SU-DHL-6 (cell line): ENCODE results near the gene TBC1D1.

ENCODE experiments used
- EZH2phosphoT487 ChIP-seq: fragments of 200-600 bp; sonication (generic), shearing (Covaris generic); conservative IDR thresholded peaks from 2 replicates; pipeline ENCODE4 v1.6.1; 2018; ENCODE audit warnings: mild to moderate bottlenecking, antibody characterized with exemption, low read length, moderate library complexity, mixed read lengths
- TF ChIP-seq, protein P1 (sequence below): fragments of 200-600 bp; sonication (generic); IDR thresholded peaks from one replicate; pipeline ENCODE4 v1.5.1; 2017; ENCODE audit warnings: antibody characterized with exemption, mild to moderate bottlenecking, low read length, moderate library complexity; ENCODE audit not compliant: insufficient read depth, poor library complexity, severe bottlenecking

DNA sequence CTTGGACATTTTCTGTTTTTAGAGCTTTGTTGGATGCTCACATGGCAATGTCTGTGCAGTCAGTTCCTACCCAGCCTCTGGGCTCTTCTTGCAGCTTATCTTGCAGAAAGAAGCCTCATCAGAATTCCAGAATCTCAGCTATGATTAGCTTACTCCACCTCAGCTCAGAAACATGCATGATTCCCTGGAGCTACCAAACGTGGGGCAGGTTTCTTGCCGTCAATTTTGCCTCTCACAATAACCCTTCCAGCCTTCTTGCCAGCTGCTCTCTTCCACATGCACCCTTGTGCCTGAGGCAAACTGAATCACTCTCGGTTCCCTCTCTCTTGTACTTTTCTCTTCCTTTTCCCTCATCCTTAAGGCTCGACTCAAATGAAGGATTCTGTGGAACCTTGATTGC is 210.7 kb downstream of the TBC1D1 start:
- TF ChIP-seq, protein P1, sequence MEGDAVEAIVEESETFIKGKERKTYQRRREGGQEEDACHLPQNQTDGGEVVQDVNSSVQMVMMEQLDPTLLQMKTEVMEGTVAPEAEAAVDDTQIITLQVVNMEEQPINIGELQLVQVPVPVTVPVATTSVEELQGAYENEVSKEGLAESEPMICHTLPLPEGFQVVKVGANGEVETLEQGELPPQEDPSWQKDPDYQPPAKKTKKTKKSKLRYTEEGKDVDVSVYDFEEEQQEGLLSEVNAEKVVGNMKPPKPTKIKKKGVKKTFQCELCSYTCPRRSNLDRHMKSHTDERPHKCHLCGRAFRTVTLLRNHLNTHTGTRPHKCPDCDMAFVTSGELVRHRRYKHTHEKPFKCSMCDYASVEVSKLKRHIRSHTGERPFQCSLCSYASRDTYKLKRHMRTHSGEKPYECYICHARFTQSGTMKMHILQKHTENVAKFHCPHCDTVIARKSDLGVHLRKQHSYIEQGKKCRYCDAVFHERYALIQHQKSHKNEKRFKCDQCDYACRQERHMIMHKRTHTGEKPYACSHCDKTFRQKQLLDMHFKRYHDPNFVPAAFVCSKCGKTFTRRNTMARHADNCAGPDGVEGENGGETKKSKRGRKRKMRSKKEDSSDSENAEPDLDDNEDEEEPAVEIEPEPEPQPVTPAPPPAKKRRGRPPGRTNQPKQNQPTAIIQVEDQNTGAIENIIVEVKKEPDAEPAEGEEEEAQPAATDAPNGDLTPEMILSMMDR, result no peak
- no peak for TF ChIP-seq EZH2phosphoT487
